Tongue (tissue), 2 donors: ENCODE results near the gene RWDD1. TPM values are rescaled to one million over a fixed set of nuclear protein-coding genes. Genes with fewer than 3 reads are reported as not detected.

Source experiments
- DNase-seq: peaks from one replicate; pipeline ENCODE4 v3.0.0-alpha.2; 2015
- total RNA-seq: library from RNA; depleted of rRNA; stranded (reverse); fragments of >200 nt; gene quantifications from one replicate; pipeline ENCODE4 v1.2.3, GENCODE V29; 2014

Gene RWDD1
- total RNA-seq = 18.0 TPM

DNA sequence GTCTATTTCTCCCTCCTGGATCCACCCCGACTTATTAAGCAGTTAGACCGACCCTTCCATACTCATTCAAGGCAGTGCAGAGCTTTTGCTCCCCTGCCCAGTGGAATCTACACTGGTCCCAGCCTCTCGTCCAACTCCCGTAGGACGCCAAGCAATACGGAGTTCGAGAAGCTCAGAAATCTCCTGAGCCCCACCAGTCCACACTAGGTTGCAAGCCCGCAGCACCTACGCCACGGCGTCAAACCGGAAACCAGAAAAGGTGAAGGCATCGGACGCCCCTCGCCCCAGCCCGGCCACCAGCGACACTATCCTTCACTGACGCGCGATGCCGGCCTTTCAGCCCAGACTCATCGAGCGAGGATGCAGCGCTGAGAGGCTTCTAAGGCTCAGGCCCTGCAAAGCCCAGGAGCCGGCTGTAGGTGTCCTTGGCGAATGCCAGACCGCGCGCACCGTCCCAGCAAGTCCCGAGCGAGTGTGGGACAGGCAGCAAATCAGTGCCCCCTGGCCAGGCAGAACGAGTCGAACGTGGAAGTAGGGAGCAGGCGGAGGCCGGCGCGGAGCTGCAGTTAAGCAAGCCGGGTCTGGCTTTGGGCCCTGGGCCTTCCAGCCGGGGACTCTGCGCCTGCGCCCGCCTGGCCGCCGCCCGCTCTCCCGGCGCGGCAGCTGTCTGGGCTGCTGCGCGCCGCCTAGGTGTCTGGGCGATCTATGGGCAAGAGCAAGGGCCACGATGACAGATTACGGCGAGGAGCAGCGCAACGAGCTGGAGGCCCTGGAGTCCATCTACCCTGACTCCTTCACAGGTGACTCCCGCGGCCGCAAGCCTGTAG, at the start of gene RWDD1:
TSS of gene RWDD1 (plus strand) at position 649 of the 827 bp plus-strand sequence. CDS start at position 728, 79 bp downstream.
- DNase-seq = peak; percentile 99

GRCh38 chr6:116522896-116523295, 48.4 kb upstream of the RWDD1 start:
- DNase-seq = no peak

GRCh38 chr6:116524236-116524635, 47.1 kb upstream of the RWDD1 start:
- DNase-seq = no peak

DNA sequence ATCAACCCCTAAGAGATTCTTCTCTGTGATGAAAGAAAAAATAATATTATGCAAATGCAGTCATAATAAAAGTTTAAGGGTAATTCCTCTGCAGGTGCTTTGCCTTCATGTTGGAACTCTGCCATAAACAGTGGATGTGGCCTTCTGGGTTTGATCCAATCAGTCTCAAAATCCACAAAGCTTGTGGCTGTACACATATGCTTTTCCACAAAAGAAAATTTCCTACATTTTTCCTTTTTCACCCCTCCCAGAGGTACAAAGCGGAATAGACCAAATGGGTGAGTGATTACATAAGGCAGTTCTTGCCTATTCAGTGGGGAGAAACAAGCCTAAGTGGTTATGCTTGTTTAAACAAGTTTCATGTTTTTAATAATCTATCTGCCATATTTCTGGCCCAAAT, 43.2 kb upstream of the RWDD1 start:
- no peak for DNase-seq

DNA sequence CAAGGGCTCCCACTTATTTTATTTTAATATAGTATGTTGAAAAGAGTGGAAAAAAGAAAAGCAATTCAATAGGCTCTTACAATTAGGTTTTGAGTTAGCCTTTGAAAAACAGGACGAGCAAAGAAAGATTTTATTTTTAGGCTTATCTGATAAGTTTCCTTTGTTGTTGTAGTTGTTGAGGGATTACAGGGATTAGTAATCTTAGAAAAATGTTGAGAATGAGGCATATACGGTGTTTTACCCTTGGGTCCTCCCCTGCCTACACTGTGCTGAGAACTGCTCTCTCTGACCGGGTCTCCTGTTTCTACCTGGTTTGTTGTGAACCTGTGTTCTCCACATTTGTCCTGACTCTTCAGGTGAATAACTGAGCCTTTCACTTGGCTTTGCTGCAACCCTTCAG, 42.5 kb upstream of the RWDD1 start:
- DNase-seq = no peak

GRCh38 chr6:116529466-116530290, 41.6 kb upstream of the RWDD1 start:
- DNase-seq = no peak

DNA sequence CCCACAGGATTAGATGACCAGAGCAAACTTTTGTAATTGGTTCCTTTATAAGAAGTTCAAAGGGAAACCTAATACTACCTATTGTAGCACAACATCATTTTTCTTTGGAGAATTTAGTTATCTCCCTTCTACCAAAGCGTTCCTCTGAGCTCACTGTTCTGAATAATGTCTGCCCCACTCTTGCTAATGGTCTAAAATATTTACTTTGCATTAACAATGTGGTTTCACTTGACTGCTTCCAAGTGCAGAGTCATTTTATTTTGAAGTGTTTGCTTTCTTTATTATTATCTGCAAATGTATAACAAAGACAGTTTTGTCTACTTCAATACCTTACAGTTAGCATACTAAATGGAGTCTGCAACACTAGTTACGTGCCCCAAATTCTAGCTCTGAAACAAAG, 40.9 kb upstream of the RWDD1 start:
- no peak for DNase-seq

- DNase-seq = peak; percentile 78
Measured at GRCh38 chr6:116531675-116532570, 39.4 kb upstream of the RWDD1 start.

- DNase-seq = no peak
Measured at GRCh38 chr6:116533233-116533957, 37.9 kb upstream of the RWDD1 start.

GRCh38 chr6:116535109-116535508, 36.2 kb upstream of the RWDD1 start:
- DNase-seq = no peak

GRCh38 chr6:116536216-116536621, 35.1 kb upstream of the RWDD1 start:
- DNase-seq = peak; percentile 67

DNA sequence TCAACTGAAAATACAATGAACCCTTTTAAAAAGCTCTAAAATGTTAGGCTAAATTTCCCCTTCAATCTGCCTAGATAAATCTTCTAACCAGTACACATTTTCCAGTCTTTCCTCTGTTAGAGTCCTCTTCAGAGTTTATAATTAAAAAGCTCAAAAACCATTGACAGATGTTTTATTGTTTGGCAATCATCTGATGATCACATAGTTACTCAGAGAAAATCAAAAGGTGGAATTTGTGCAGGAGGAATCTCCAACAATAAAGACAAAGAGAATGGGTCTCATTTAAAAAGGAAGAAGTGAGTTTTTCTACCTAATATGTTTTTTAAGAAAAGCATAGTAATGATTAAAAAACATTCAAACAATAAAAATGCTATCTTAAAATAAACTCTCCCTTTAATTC, 28.9 kb upstream of the RWDD1 start:
- no peak for DNase-seq

- no peak for DNase-seq
Measured at GRCh38 chr6:116543149-116543548, 28.2 kb upstream of the RWDD1 start.

DNA sequence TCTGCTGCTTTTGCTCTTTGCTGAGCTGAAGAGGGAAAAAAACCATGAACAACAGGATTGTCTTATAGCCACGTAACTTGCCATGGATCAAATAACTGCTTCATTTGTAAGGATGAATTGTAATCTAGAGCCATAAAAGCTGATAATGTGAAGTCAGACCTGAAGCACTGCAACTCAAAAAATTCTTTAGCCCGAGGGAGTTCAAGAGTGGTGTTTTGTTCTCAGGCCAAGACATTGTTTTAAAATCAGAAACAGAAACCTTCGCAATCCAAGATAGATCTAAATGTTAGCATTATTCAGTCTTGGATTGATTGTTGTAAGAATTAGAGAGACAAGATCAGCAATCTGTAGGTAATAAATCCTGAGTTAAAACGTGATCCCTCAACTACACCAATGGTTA, 25.7 kb upstream of the RWDD1 start, which contains the start of gene TRAPPC3L:
TSS of gene TRAPPC3L (minus strand) at position 34 of the 400 bp plus-strand sequence. CDS start 170 bp downstream, outside the sequence.
- DNase-seq = no peak

- DNase-seq = no peak
Measured at GRCh38 chr6:116547358-116547757, 23.9 kb upstream of the RWDD1 start.

GRCh38 chr6:116550796-116551195, 20.5 kb upstream of the RWDD1 start:
- no peak for DNase-seq

DNA sequence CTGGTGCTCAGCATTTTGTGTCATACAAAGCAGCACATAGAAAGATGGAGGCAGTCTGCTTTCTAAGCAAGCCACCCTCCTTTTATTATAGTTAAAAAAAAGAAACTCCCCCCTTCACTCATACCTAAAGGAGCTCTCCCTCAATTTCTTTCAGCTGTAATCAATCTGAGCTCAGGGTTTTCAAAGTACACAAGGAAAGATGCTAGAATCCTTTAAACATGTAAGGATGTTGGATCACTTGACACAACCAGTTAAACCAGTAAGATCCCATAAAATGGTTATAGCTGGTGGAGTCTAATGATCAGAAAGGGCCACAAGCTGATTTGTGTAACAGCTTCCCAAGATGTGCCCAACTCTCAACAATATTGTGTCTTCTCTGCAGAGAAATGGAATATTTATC, 17.9 kb upstream of the RWDD1 start, which contains the start of gene CALHM4:
TSS of gene CALHM4 (plus strand) at position 301 of the 400 bp plus-strand sequence. CDS start at position 344, 43 bp downstream.
- no peak for DNase-seq

DNA sequence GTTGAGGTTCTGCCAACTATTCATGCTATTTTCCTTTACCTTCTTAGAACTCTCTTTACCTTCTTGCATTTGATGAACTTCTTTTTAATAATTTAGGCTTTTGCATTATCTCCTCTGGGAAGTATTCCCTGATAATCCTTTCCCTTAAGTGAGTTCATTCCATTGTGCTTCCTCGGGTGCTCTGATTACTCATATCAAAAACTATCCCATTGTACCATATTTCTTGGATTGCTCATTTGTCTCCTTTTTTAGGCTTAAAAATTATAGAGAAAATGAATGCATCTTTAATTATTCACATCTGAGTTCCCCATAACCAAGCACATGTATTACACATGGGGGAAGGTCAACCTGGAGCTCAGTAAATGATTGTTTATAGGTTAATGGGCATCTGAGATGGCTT, 15.2 kb upstream of the RWDD1 start:
- no peak for DNase-seq

DNA sequence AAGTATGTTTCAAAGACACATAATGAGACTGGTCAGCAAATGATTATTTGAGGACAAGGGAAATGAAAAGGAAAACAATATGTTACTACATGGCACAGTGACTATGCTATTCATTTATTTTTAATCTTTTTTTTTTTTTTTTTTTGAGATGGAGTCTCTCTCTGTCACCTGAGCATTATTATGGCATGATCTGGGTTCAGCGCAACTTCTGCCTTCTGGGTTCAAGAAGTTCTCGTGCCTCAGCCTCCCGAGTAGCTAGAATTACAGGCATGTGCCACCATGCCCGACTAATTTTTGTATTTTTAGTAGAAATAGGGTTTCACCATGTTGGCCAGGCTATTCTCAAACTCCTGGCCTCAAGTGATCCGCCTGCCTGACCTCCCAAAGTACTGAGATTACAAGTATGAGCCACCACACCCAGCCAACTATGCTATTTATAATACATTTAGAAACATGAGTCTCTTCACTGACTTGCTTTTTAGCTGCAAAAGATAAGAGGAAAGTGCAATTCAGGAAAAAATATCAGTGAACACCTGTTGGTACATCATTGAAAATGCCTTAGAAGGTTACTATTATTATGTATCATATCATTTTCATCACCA, 14.4 kb upstream of the RWDD1 start:
- DNase-seq = no peak

- DNase-seq = peak; percentile 60
Measured at GRCh38 chr6:116557893-116558292, 13.4 kb upstream of the RWDD1 start.

DNA sequence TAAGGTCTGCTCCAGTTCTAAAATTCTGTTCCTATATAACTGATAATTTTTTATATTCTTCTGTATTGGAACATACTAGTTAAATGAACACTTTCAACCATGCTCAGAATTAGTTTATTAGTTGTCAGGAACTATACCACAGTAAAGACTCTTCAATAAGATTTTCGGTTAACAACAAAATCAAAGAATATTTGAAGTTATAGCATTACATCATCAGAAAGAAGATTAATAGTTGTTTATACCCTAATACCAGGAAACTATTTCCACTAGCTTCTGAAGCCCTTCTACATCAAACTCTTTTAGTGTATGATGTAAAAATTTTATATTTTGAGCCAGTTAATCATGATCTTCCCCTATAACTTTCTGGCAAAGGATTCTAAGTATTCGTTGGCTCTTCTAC, 11.2 kb upstream of the RWDD1 start:
- DNase-seq = no peak
